Embryonic facial prominence (tissue), 1 donor: Measurements from ENCODE around the gene MYOD1.

ENCODE experiments used
- DNase-seq: peaks from one replicate; pipeline ENCODE4 v3.0.0-alpha.2; 2016; ENCODE audit errors: extremely low spot score

MYOD1 gene

GRCh38 chr11:17770917-17771316, 51.5 kb downstream of the MYOD1 start:
- DNase-seq, result no peak

- DNase-seq, result no peak
These were observed 52.0 kb downstream of the MYOD1 start for GRCh38 chr11:17771415-17771814.
